Measurements from ENCODE around the gene ASTN2.

DNA sequence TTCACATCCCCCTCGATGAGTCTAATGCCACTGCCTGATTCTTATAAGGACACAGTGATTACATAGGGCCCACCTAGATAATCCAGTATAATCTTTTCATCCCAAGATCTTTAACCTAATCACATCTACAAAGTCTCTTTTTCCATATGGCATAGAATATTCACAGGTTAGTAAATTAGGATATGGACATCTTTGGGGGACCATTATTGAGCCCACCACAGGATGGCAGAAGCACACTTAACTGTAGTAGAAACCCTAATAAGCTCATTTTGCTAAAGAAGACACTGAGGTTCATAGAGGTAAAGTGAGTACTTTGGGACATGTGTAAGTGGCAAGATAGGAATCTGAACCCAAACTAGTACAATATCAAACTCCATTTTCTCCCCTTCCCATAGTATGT lies 38.9 kb downstream of the ASTN2 start:
- TF ChIP-seq EZH2phosphoT487 (IDR thresholded peaks at IDR 0.05; ENCODE audit: borderline replicate concordance, low read length): no peak
- TF ChIP-seq, protein P1, sequence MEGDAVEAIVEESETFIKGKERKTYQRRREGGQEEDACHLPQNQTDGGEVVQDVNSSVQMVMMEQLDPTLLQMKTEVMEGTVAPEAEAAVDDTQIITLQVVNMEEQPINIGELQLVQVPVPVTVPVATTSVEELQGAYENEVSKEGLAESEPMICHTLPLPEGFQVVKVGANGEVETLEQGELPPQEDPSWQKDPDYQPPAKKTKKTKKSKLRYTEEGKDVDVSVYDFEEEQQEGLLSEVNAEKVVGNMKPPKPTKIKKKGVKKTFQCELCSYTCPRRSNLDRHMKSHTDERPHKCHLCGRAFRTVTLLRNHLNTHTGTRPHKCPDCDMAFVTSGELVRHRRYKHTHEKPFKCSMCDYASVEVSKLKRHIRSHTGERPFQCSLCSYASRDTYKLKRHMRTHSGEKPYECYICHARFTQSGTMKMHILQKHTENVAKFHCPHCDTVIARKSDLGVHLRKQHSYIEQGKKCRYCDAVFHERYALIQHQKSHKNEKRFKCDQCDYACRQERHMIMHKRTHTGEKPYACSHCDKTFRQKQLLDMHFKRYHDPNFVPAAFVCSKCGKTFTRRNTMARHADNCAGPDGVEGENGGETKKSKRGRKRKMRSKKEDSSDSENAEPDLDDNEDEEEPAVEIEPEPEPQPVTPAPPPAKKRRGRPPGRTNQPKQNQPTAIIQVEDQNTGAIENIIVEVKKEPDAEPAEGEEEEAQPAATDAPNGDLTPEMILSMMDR (IDR thresholded peaks at IDR 0.05; ENCODE audit: low read depth, low read length, poor library complexity, severe bottlenecking): no peak

Measured in DOHH2 (cell line).